ENCODE data around the gene FAM222B.

DNA sequence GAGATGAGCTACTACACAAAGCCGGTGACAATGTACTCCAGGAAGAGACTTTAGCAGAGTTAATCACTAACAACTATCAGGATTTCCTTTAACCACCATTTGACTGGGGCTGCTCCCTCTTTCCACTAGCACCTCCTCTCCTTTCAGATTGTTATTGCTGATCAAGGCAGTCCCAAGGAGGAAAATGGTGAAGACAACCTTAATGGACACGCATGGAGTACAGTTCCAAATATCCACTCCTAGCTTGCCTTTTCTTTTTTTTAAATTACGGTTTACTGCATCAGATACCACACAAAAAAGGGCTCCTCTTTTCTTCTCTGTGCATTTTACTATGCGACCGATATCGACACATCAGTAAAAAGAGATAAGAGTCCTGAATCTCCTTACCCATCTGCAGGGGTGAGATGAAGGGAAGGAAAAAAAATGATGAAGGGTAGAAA lies 30.9 kb downstream of the FAM222B start:
- TF ChIP-seq TAF1 (IDR thresholded peaks at IDR 0.05; ENCODE audit: low read depth) = no peak
- no peak for TF ChIP-seq EZH2 (IDR thresholded peaks at IDR 0.05; ENCODE audit: borderline replicate concordance, insufficient read depth, low read length, poor library complexity, severe bottlenecking)
- TF ChIP-seq, protein P1, sequence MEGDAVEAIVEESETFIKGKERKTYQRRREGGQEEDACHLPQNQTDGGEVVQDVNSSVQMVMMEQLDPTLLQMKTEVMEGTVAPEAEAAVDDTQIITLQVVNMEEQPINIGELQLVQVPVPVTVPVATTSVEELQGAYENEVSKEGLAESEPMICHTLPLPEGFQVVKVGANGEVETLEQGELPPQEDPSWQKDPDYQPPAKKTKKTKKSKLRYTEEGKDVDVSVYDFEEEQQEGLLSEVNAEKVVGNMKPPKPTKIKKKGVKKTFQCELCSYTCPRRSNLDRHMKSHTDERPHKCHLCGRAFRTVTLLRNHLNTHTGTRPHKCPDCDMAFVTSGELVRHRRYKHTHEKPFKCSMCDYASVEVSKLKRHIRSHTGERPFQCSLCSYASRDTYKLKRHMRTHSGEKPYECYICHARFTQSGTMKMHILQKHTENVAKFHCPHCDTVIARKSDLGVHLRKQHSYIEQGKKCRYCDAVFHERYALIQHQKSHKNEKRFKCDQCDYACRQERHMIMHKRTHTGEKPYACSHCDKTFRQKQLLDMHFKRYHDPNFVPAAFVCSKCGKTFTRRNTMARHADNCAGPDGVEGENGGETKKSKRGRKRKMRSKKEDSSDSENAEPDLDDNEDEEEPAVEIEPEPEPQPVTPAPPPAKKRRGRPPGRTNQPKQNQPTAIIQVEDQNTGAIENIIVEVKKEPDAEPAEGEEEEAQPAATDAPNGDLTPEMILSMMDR (IDR thresholded peaks at IDR 0.05; ENCODE audit: poor library complexity, severe bottlenecking) = peak; percentile 51
- no peak for TF ChIP-seq POLR2AphosphoS5 (IDR thresholded peaks at IDR 0.05)
- TF ChIP-seq EP300 (conservative IDR thresholded peaks at IDR 0.05; ENCODE audit: poor library complexity, severe bottlenecking) = no peak
- peak; percentile 15 for TF ChIP-seq RAD21 (conservative IDR thresholded peaks at IDR 0.05)
- TF ChIP-seq, protein P2, sequence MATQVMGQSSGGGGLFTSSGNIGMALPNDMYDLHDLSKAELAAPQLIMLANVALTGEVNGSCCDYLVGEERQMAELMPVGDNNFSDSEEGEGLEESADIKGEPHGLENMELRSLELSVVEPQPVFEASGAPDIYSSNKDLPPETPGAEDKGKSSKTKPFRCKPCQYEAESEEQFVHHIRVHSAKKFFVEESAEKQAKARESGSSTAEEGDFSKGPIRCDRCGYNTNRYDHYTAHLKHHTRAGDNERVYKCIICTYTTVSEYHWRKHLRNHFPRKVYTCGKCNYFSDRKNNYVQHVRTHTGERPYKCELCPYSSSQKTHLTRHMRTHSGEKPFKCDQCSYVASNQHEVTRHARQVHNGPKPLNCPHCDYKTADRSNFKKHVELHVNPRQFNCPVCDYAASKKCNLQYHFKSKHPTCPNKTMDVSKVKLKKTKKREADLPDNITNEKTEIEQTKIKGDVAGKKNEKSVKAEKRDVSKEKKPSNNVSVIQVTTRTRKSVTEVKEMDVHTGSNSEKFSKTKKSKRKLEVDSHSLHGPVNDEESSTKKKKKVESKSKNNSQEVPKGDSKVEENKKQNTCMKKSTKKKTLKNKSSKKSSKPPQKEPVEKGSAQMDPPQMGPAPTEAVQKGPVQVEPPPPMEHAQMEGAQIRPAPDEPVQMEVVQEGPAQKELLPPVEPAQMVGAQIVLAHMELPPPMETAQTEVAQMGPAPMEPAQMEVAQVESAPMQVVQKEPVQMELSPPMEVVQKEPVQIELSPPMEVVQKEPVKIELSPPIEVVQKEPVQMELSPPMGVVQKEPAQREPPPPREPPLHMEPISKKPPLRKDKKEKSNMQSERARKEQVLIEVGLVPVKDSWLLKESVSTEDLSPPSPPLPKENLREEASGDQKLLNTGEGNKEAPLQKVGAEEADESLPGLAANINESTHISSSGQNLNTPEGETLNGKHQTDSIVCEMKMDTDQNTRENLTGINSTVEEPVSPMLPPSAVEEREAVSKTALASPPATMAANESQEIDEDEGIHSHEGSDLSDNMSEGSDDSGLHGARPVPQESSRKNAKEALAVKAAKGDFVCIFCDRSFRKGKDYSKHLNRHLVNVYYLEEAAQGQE (IDR thresholded peaks at IDR 0.05; ENCODE audit: borderline replicate concordance) = no peak
- TF ChIP-seq MXI1 (conservative IDR thresholded peaks at IDR 0.05; ENCODE audit: poor library complexity, severe bottlenecking) = no peak
